SK-N-SH treated with all-trans-retinoic acid at 6 μM for 48 hours (cell line): ENCODE data around the gene C17orf75.

Experiments
- ARNTL ChIP-seq: fragments of 450-650 bp; formaldehyde crosslinking; IDR thresholded peaks from 2 replicates; pipeline ENCODE4 v1.5.0; 2020; ENCODE audit warnings: low read depth, mild to moderate bottlenecking, moderate library complexity, borderline replicate concordance
- CSDC2 ChIP-seq: fragments of 250-450 bp; sonication (Bioruptor Pico); IDR thresholded peaks from 2 replicates; pipeline ENCODE4 v1.5.0; 2020; ENCODE audit warnings: mild to moderate bottlenecking, moderate library complexity
- ISL1 ChIP-seq: fragments of 250-450 bp; sonication (Bioruptor Pico); IDR thresholded peaks from 2 replicates; pipeline ENCODE4 v2.1.2; 2022; ENCODE audit warnings: mild to moderate bottlenecking, moderate library complexity
- PPARA ChIP-seq: fragments of 250-450 bp; sonication (Bioruptor Pico); IDR thresholded peaks from 2 replicates; pipeline ENCODE4 v1.5.0; 2020; ENCODE audit warnings: mild to moderate bottlenecking, borderline replicate concordance
- TOX ChIP-seq: fragments of 250-450 bp; sonication (Bioruptor Pico); IDR thresholded peaks from 2 replicates; pipeline ENCODE4 v1.8.0; 2021; ENCODE audit warnings: mild to moderate bottlenecking, moderate library complexity, borderline replicate concordance
- ZNF565 ChIP-seq: fragments of 450-650 bp; formaldehyde crosslinking; conservative IDR thresholded peaks from 2 replicates; pipeline ENCODE4 v1.5.0; 2020; ENCODE audit warnings: low read depth, mild to moderate bottlenecking, moderate library complexity
- TF ChIP-seq, protein P1 (sequence below): fragments of 250-450 bp; sonication (Bioruptor Pico); IDR thresholded peaks from 2 replicates; pipeline ENCODE4 v1.5.1; 2020; ENCODE audit warnings: low read depth, mild to moderate bottlenecking, moderate library complexity
- TF ChIP-seq, protein P2 (sequence below): fragments of 250-450 bp; sonication (Bioruptor Pico); IDR thresholded peaks from 2 replicates; pipeline ENCODE4 v1.8.0; 2020; ENCODE audit warnings: mild to moderate bottlenecking, moderate library complexity, borderline replicate concordance
- TF ChIP-seq, protein P3 (sequence below): fragments of 250-450 bp; sonication (Bioruptor Pico); IDR thresholded peaks from 2 replicates; pipeline ENCODE4 v1.5.0; 2020; ENCODE audit warnings: mild to moderate bottlenecking, moderate library complexity

DNA sequence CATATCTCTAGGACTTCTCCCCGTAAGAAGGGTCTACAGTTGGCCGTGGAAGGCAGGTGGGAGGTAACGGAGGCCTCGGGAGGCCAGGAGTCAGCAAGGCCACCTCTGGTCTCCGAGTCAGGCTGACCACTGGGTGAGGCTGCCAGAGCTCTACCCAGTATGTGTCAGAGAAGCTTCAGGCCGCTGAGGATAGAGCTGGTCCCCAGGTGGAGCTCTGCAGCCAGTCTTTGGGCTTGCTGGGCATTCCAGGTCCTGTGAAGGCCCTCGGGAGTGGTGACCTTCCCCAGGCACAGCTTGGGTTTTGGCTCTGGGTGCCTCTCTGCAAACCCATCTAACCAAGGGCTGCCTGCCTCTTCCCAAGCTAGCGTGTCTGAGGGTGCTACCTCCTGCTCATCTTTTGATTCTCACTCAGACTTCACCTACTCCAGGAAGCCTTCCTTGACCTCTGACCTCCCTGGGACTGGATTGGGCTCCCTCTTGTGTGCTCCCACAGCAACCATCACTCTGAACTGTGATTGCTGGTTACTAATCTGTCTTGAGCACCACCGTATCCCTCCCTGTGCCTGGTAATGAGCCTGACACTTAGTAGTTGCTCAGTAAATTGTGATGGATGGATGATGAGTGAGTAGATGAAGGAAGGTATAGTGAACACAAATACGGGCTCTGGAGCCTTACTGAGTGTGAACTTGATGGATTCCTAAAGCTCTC, 54.0 kb downstream of the C17orf75 start:
- TF ChIP-seq CSDC2 (CRISPR knock-in tag) (no peak), ISL1 (no peak), ARNTL (CRISPR knock-in tag) (no peak), ZNF565 (CRISPR knock-in tag) (no peak), PPARA (CRISPR knock-in tag) (no peak), TOX (CRISPR knock-in tag) (no peak)
- TF ChIP-seq, protein P1, sequence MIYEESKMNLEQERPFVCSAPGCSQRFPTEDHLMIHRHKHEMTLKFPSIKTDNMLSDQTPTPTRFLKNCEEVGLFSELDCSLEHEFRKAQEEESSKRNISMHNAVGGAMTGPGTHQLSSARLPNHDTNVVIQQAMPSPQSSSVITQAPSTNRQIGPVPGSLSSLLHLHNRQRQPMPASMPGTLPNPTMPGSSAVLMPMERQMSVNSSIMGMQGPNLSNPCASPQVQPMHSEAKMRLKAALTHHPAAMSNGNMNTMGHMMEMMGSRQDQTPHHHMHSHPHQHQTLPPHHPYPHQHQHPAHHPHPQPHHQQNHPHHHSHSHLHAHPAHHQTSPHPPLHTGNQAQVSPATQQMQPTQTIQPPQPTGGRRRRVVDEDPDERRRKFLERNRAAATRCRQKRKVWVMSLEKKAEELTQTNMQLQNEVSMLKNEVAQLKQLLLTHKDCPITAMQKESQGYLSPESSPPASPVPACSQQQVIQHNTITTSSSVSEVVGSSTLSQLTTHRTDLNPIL (CRISPR knock-in tag), result no peak
- TF ChIP-seq, protein P2, sequence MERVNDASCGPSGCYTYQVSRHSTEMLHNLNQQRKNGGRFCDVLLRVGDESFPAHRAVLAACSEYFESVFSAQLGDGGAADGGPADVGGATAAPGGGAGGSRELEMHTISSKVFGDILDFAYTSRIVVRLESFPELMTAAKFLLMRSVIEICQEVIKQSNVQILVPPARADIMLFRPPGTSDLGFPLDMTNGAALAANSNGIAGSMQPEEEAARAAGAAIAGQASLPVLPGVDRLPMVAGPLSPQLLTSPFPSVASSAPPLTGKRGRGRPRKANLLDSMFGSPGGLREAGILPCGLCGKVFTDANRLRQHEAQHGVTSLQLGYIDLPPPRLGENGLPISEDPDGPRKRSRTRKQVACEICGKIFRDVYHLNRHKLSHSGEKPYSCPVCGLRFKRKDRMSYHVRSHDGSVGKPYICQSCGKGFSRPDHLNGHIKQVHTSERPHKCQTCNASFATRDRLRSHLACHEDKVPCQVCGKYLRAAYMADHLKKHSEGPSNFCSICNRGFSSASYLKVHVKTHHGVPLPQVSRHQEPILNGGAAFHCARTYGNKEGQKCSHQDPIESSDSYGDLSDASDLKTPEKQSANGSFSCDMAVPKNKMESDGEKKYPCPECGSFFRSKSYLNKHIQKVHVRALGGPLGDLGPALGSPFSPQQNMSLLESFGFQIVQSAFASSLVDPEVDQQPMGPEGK (CRISPR knock-in tag), result no peak
- TF ChIP-seq, protein P3, sequence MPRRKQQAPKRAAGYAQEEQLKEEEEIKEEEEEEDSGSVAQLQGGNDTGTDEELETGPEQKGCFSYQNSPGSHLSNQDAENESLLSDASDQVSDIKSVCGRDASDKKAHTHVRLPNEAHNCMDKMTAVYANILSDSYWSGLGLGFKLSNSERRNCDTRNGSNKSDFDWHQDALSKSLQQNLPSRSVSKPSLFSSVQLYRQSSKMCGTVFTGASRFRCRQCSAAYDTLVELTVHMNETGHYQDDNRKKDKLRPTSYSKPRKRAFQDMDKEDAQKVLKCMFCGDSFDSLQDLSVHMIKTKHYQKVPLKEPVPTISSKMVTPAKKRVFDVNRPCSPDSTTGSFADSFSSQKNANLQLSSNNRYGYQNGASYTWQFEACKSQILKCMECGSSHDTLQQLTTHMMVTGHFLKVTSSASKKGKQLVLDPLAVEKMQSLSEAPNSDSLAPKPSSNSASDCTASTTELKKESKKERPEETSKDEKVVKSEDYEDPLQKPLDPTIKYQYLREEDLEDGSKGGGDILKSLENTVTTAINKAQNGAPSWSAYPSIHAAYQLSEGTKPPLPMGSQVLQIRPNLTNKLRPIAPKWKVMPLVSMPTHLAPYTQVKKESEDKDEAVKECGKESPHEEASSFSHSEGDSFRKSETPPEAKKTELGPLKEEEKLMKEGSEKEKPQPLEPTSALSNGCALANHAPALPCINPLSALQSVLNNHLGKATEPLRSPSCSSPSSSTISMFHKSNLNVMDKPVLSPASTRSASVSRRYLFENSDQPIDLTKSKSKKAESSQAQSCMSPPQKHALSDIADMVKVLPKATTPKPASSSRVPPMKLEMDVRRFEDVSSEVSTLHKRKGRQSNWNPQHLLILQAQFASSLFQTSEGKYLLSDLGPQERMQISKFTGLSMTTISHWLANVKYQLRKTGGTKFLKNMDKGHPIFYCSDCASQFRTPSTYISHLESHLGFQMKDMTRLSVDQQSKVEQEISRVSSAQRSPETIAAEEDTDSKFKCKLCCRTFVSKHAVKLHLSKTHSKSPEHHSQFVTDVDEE (CRISPR knock-in tag), result no peak
